Colon (tissue), 2 donors: ENCODE measurements around the gene POU3F1.
"Not testable (repeated sequence)": the region's sequence is repeated elsewhere in the genome, so short reads cannot be mapped to it uniquely, and the experiment has no call there.

Experiments used
- FAIRE-seq: peaks from 2 replicates; lab custom pipeline; 2012; peaks lifted over from hg19 to GRCh38; lab: Jason Lieb, UNC
- donor health status: control.
- donor health status: control.

POU3F1 gene

GRCh38 chr1:38047603-38048141 is 1.1 kb upstream of the POU3F1 start:
- FAIRE-seq, result no peak

- FAIRE-seq, result no peak
Observed at GRCh38 chr1:38046884-38047602, 450 bp upstream of the POU3F1 start.

- FAIRE-seq, result no peak
Observed at GRCh38 chr1:38045401-38046332, 926 bp downstream of the POU3F1 start.

- no peak for FAIRE-seq
Observed at GRCh38 chr1:38044221-38045215, 2.1 kb downstream of the POU3F1 start.

GRCh38 chr1:38043036-38043747 is 3.4 kb downstream of the POU3F1 start:
- no peak for FAIRE-seq

GRCh38 chr1:38041936-38042834 is 4.4 kb downstream of the POU3F1 start:
- FAIRE-seq, result no peak

GRCh38 chr1:38039331-38040088 is 7.1 kb downstream of the POU3F1 start:
- FAIRE-seq, result no peak

- no peak for FAIRE-seq
Observed at GRCh38 chr1:38038861-38039260, 7.7 kb downstream of the POU3F1 start.

- no peak for FAIRE-seq
Observed at GRCh38 chr1:38037221-38037939, 9.2 kb downstream of the POU3F1 start.

- FAIRE-seq, result no peak
Observed at GRCh38 chr1:38034871-38035270, 11.7 kb downstream of the POU3F1 start.

- FAIRE-seq, result not testable (repeated sequence)
Observed at GRCh38 chr1:38032992-38033391, 13.6 kb downstream of the POU3F1 start.

- no peak for FAIRE-seq
Observed at GRCh38 chr1:38031513-38031866, 15.1 kb downstream of the POU3F1 start.

GRCh38 chr1:38030596-38031512 is 15.7 kb downstream of the POU3F1 start:
- FAIRE-seq, result no peak

- FAIRE-seq, result no peak
Observed at GRCh38 chr1:38029685-38030511, 16.7 kb downstream of the POU3F1 start.

GRCh38 chr1:38029081-38029681 is 17.4 kb downstream of the POU3F1 start:
- no peak for FAIRE-seq

GRCh38 chr1:38028671-38029070 is 17.9 kb downstream of the POU3F1 start:
- FAIRE-seq, result no peak
